Measurements from ENCODE around the gene ORMDL3. TPM values are rescaled to one million over a fixed set of nuclear protein-coding genes. Genes with fewer than 3 reads are reported as not detected.
A peak's percentile ranks its signal among the peaks of the same experiment; 100 is the strongest.

ORMDL3 gene
- total RNA-seq, 1 donor from 2014 or later, result 70.9 TPM

GRCh38 chr17:39944393-39944711 is 17.0 kb upstream of the ORMDL3 start:
- Mint-ChIP-seq H3K27ac (ENCODE audit: unreplicated experiment) (no peak overlapping the region), H3K9me3 (ENCODE audit: unreplicated experiment) (peaks cover 3% of the 10 kb centered on the region), H3K4me3 (ENCODE audit: unreplicated experiment) (no peak overlapping the region), H3K27me3 (ENCODE audit: unreplicated experiment) (peaks cover 2% of the 10 kb centered on the region), H3K36me3 (ENCODE audit: unreplicated experiment) (no peaks in the 10 kb centered on the region), H3K4me1 (ENCODE audit: low read depth, unreplicated experiment) (peaks cover 12% of the 10 kb centered on the region)
- DNase-seq, result no peak
- no peak for TF ChIP-seq CTCF (IDR thresholded peaks at IDR 0.05; ENCODE audit: partially characterized antibody, unreplicated experiment)

- H3K9me3 Mint-ChIP-seq (ENCODE audit: unreplicated experiment), result peaks cover 3% of the 10 kb centered on the region
- H3K4me1 Mint-ChIP-seq (ENCODE audit: low read depth, unreplicated experiment), result peaks cover 14% of the 10 kb centered on the region
- H3K27ac Mint-ChIP-seq (ENCODE audit: unreplicated experiment), result no peak overlapping the region
- no peak for TF ChIP-seq CTCF (IDR thresholded peaks at IDR 0.05; ENCODE audit: partially characterized antibody, unreplicated experiment)
- H3K36me3 Mint-ChIP-seq (ENCODE audit: unreplicated experiment), result no peaks in the 10 kb centered on the region
- H3K4me3 Mint-ChIP-seq (ENCODE audit: unreplicated experiment), result no peak overlapping the region
- DNase-seq, result no peak
- peaks cover 2% of the 10 kb centered on the region for H3K27me3 Mint-ChIP-seq (ENCODE audit: unreplicated experiment)
Observed at GRCh38 chr17:39943702-39944392, 16.4 kb upstream of the ORMDL3 start.

GRCh38 chr17:39939588-39940419 is 12.4 kb upstream of the ORMDL3 start:
- no peak for DNase-seq
- peaks cover 6% of the 10 kb centered on the region for H3K27me3 Mint-ChIP-seq (ENCODE audit: unreplicated experiment)
- H3K4me3 Mint-ChIP-seq (ENCODE audit: unreplicated experiment), result peak overlapping the region; percentile 14
- peaks cover 10% of the 10 kb centered on the region for H3K4me1 Mint-ChIP-seq (ENCODE audit: low read depth, unreplicated experiment)
- H3K27ac Mint-ChIP-seq (ENCODE audit: unreplicated experiment), result no peak overlapping the region
- H3K9me3 Mint-ChIP-seq (ENCODE audit: unreplicated experiment), result peaks cover 3% of the 10 kb centered on the region
- TF ChIP-seq CTCF (IDR thresholded peaks at IDR 0.05; ENCODE audit: partially characterized antibody, unreplicated experiment), result no peak
- no peaks in the 10 kb centered on the region for H3K36me3 Mint-ChIP-seq (ENCODE audit: unreplicated experiment)

GRCh38 chr17:39939106-39939505 is 11.7 kb upstream of the ORMDL3 start:
- H3K36me3 Mint-ChIP-seq (ENCODE audit: unreplicated experiment), result no peaks in the 10 kb centered on the region
- DNase-seq, result no peak
- peaks cover 15% of the 10 kb centered on the region for H3K4me1 Mint-ChIP-seq (ENCODE audit: low read depth, unreplicated experiment)
- H3K4me3 Mint-ChIP-seq (ENCODE audit: unreplicated experiment), result no peak overlapping the region
- no peak for TF ChIP-seq CTCF (IDR thresholded peaks at IDR 0.05; ENCODE audit: partially characterized antibody, unreplicated experiment)
- peaks cover 3% of the 10 kb centered on the region for H3K9me3 Mint-ChIP-seq (ENCODE audit: unreplicated experiment)
- no peak overlapping the region for H3K27ac Mint-ChIP-seq (ENCODE audit: unreplicated experiment)
- peaks cover 5% of the 10 kb centered on the region for H3K27me3 Mint-ChIP-seq (ENCODE audit: unreplicated experiment)

Data from glutamatergic neuron (in vitro differentiated cells).